Measurements from ENCODE around the gene RAB9A. TPM values are rescaled to one million over a fixed set of nuclear protein-coding genes. Genes with fewer than 3 reads are reported as not detected.

Gene RAB9A
- total and polyA plus RNA-seq, 2 of the 8 experiments (the other 6 are each of a cell fraction or from before 2014, with no cell fraction given) = 21.8 to 34.0 TPM

DNA sequence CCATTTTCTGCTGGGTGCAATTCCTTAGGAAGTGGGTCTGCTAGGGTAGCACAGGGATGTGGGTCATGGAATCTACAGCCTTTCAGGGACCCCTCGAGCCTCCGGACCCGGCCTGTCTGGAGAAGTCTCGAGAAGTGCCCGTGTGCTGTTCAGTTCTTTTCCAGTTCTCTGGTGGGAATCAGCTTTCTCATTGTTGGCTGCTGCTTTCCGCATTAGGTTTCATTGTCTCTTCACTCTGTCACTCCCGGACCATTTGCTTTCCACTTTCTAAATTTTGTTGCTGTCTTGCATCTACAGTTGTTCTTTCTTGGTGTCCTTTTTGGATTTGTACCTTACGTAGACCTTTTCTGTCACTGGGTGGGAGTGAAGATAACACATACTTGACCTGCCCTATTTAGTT lies 6.1 kb downstream of the RAB9A start:
- Histone ChIP-seq H3K27me3 (replicated peaks in 1 of 4; ENCODE audit: control insufficient read depth in 3 of 4, extremely low read depth in 1 of 4, insufficient read depth in 3 of 4, low read length in 3 of 4) (no peaks in the 10 kb centered on the region), H3K4ac (replicated peaks; ENCODE audit: insufficient read length, low read depth, low read length) (no peak overlapping the region), H3K18ac (ENCODE audit: extremely low read depth, low read length) (no peak overlapping the region), H2BK120ac (replicated peaks; ENCODE audit: low read depth, low read length) (no peak overlapping the region), H2BK12ac (ENCODE audit: low read depth, low read length) (no peak overlapping the region), H2AK5ac (ENCODE audit: low read depth, low read length) (no peak overlapping the region), H3K9ac (replicated peaks in 1 of 4; ENCODE audit: extremely low read depth in 1 of 4, low read depth in 3 of 4, low read length in 3 of 4) (no peak overlapping the region), H2BK5ac (ENCODE audit: low read depth, low read length) (no peak overlapping the region), H3K27ac (ENCODE audit: low read depth, low read length) (no peak overlapping the region), H3K23me2 (ENCODE audit: low read depth, low read length) (no peaks in the 10 kb centered on the region), H3K4me1 (replicated peaks in 1 of 4; ENCODE audit: control insufficient read depth in 3 of 4, insufficient read depth in 4 of 4, low read length in 3 of 4) (peaks cover 0 to 7% (median 3%) of the 10 kb centered on the region in 4 experiments; a peak in 4 of 7 replicates), H4K5ac (ENCODE audit: insufficient read length, low read depth, low read length) (no peak overlapping the region), H3K79me2 (ENCODE audit: control insufficient read depth in 1 of 2, insufficient read depth in 2 of 2, low read length in 2 of 2) (peaks cover 4 to 95% of the 10 kb centered on the region in 2 experiments), H3K36me3 (ENCODE audit: control insufficient read depth in 2 of 4, insufficient read depth in 4 of 4, low read length in 3 of 4) (no peaks in the 10 kb centered on the region; a peak in 1 of 8 replicates), H3K4me2 (ENCODE audit: insufficient read depth in 1 of 2, low read depth in 2 of 2, low read length in 2 of 2) (no peak overlapping the region), H2AFZ (ENCODE audit: low read length) (no peak overlapping the region), H2BK15ac (ENCODE audit: low read length) (no peak overlapping the region), H4K8ac (ENCODE audit: extremely low read depth, insufficient read depth, low read length) (no peak overlapping the region), H3K9me3 (ENCODE audit: insufficient read depth in 2 of 2, low read depth in 1 of 2, low read length in 1 of 2) (no peaks in the 10 kb centered on the region), H4K20me1 (replicated peaks in 1 of 2; ENCODE audit: control insufficient read depth in 1 of 2, insufficient read depth in 2 of 2, low read length in 2 of 2) (peaks cover 0 to 16% of the 10 kb centered on the region in 2 experiments), H3K56ac (replicated peaks; ENCODE audit: insufficient read length, low read depth, low read length) (no peak overlapping the region), H3K79me1 (ENCODE audit: low read depth, low read length) (no peaks in the 10 kb centered on the region; the same call in 1 of the 2 replicates), H3K4me3 (ENCODE audit: extremely low read depth in 1 of 4, insufficient read depth in 2 of 4, low read depth in 3 of 4, low read length in 4 of 4) (no peak overlapping the region), H4K91ac (replicated peaks; ENCODE audit: insufficient read length, low read length) (no peak overlapping the region), H3K14ac (ENCODE audit: insufficient read length) (no peak overlapping the region), H3K23ac (ENCODE audit: insufficient read length) (no peak overlapping the region), H2BK20ac (ENCODE audit: low read length) (no peak overlapping the region)
- 90% methylated on average over 3 of the region's 8 CpGs; no CpG with 5 or more reads in 1 of the 2 experiments for WGBS, 2 experiments (ENCODE audit: extremely low coverage in 1 of 2, insufficient coverage in 1 of 2, insufficient read length in 1 of 2, insufficient replicate concordance in 2 of 2, low coverage in 1 of 2, low lambda C conversion rate in 2 of 2, missing lambda C conversion rate in 1 of 2)
- TF ChIP-seq POLR2A (IDR thresholded peaks at IDR 0.05; ENCODE audit: control extremely low read depth in 1 of 2, low read depth in 2 of 2, low read length in 2 of 2) (no peak), EGR1 (IDR thresholded peaks at IDR 0.05; ENCODE audit: borderline replicate concordance, low read depth, low read length) (no peak), RBBP5 (IDR thresholded peaks at IDR 0.05; ENCODE audit: borderline replicate concordance, low read depth, low read length) (no peak), SUZ12 (IDR thresholded peaks at IDR 0.05; ENCODE audit: low read length) (no peak), CBX5 (IDR thresholded peaks at IDR 0.05; ENCODE audit: low read depth, low read length) (no peak)
- TF ChIP-seq, protein P1, sequence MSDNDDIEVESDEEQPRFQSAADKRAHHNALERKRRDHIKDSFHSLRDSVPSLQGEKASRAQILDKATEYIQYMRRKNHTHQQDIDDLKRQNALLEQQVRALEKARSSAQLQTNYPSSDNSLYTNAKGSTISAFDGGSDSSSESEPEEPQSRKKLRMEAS (IDR thresholded peaks at IDR 0.05) = no peak
- no peak for DNase-seq (ENCODE audit: low read depth in 1 of 2, low spot score in 2 of 2)
- POLR2A ChIA-PET (ENCODE audit: partially characterized antibody) = interaction anchor here (1.5 kb wide), 1 partner anchor 52 kb away, joined by 3 read pairs; no protein-coding TSS in a partner anchor
- no peak for FAIRE-seq
- CTCF ChIA-PET (ENCODE audit: partially characterized antibody) = interaction anchor here (0.6 kb wide), 1 partner anchor 1803 kb away, joined by 3 read pairs; no protein-coding TSS in a partner anchor

Measured in H1 (cell line).